ENCODE results near the gene TEX35. TPM values are rescaled to one million over a fixed set of nuclear protein-coding genes. Genes with fewer than 3 reads are reported as not detected.

The TEX35 gene
- total and polyA plus RNA-seq, 4 donors, result not detected

DNA sequence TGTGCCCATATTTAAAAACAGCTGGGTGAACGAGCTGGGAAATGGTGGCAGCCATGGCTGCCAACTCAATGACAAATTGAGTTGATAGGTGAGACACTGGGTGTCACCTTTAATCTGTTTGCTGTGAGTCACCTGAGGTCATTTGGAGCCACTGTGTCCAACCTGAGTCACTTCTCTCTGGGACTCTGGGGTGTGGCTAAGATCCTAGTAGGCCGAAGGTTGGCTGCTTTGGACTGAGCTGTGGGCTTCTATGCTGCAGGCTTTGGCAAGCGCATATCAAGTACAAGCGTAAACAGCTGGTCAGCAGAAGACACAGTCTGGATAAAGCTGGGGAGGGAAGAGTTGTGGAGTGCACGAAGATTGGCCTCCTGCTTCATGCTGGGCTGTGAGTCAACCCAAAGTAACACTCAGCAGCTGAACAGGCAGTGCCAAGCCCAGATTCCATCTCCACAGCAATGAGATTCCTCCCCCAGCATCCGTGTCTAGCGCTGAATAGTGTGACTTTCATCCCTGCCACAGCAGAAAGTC lies 24.0 kb downstream of the TEX35 start:
- TF ChIP-seq RAD21 (IDR thresholded peaks at IDR 0.05) (peak; percentile 28 to 38), RXRA (IDR thresholded peaks at IDR 0.05) (peak; percentile 94 to 96), TAF1 (conservative IDR thresholded peaks at IDR 0.05) (no peak), MAX (IDR thresholded peaks at IDR 0.05) (no peak), HNF4A (conservative IDR thresholded peaks at IDR 0.05) (peak; percentile 63 to 83), EGR1 (IDR thresholded peaks at IDR 0.05; ENCODE audit: low read depth in 2 of 2) (no peak), NR2F2 (IDR thresholded peaks at IDR 0.05) (peak; percentile 40), FOXA2 (IDR thresholded peaks at IDR 0.05) (peak; percentile 19), FOXA1 (IDR thresholded peaks at IDR 0.05) (peak; percentile 44), SP1 (IDR thresholded peaks at IDR 0.05) (peak; percentile 87), CTCF (IDR thresholded peaks at IDR 0.05; ENCODE audit: low read depth, low read length, missing input control) (no peak), HNF4G (IDR thresholded peaks at IDR 0.05) (no peak), GABPA (IDR thresholded peaks at IDR 0.05 in 1 of 2, conservative IDR thresholded peaks at IDR 0.05 in 1 of 2) (no peak), YY1 (IDR thresholded peaks at IDR 0.05) (peak; percentile 95), JUND (IDR thresholded peaks at IDR 0.05) (peak; percentile 89 to 96), ZBTB33 (IDR thresholded peaks at IDR 0.05) (peak; percentile 19)
- TF ChIP-seq, protein P1, sequence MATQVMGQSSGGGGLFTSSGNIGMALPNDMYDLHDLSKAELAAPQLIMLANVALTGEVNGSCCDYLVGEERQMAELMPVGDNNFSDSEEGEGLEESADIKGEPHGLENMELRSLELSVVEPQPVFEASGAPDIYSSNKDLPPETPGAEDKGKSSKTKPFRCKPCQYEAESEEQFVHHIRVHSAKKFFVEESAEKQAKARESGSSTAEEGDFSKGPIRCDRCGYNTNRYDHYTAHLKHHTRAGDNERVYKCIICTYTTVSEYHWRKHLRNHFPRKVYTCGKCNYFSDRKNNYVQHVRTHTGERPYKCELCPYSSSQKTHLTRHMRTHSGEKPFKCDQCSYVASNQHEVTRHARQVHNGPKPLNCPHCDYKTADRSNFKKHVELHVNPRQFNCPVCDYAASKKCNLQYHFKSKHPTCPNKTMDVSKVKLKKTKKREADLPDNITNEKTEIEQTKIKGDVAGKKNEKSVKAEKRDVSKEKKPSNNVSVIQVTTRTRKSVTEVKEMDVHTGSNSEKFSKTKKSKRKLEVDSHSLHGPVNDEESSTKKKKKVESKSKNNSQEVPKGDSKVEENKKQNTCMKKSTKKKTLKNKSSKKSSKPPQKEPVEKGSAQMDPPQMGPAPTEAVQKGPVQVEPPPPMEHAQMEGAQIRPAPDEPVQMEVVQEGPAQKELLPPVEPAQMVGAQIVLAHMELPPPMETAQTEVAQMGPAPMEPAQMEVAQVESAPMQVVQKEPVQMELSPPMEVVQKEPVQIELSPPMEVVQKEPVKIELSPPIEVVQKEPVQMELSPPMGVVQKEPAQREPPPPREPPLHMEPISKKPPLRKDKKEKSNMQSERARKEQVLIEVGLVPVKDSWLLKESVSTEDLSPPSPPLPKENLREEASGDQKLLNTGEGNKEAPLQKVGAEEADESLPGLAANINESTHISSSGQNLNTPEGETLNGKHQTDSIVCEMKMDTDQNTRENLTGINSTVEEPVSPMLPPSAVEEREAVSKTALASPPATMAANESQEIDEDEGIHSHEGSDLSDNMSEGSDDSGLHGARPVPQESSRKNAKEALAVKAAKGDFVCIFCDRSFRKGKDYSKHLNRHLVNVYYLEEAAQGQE (IDR thresholded peaks at IDR 0.05), result peak; percentile 73
- TF ChIP-seq, protein P2, sequence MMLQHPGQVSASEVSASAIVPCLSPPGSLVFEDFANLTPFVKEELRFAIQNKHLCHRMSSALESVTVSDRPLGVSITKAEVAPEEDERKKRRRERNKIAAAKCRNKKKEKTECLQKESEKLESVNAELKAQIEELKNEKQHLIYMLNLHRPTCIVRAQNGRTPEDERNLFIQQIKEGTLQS (IDR thresholded peaks at IDR 0.05), result peak; percentile 71
- DNase-seq (ENCODE audit: low spot score), result no peak
- Histone ChIP-seq H3K36me3 (ENCODE audit: control insufficient read depth in 4 of 4, insufficient read depth in 3 of 4, low read depth in 1 of 4, low read length in 3 of 4) (no peaks in the 10 kb centered on the region), H3K4me1 (ENCODE audit: control insufficient read depth in 4 of 4, insufficient read depth in 4 of 4, low read length in 3 of 4) (peaks cover 2 to 34% (median 17%) of the 10 kb centered on the region in 4 donors), H3K9me3 (ENCODE audit: control insufficient read depth in 4 of 4, low read length in 3 of 4) (no peaks in the 10 kb centered on the region), H3K27ac (ENCODE audit: low read depth in 1 of 2, low read length in 2 of 2) (peak overlapping the region; percentile 72 to 90), H3K9ac (ENCODE audit: low read depth in 1 of 2, low read length in 2 of 2) (peak overlapping the region in 1 of 2 donors; percentile 19), H3K27me3 (ENCODE audit: control insufficient read depth in 4 of 4, insufficient read depth in 4 of 4, low read length in 3 of 4) (no peaks in the 10 kb centered on the region), H3K4me3 (ENCODE audit: low read depth in 1 of 3, low read length in 3 of 3) (no peak overlapping the region)
- WGBS, result 17% methylated on average over 7 of the region's 7 CpGs
